Fibroblast of lung (primary cell): Measurements from ENCODE around the gene EVX1. TPM values are rescaled to one million over a fixed set of nuclear protein-coding genes. Genes with fewer than 3 reads are reported as not detected.
A peak's percentile ranks its signal among the peaks of the same experiment; 100 is the strongest.

Source experiments
- DNase-seq, 2 donors: peaks; one replicate each; pipeline versions ENCODE4 v3.0.0 to v3.0.0-alpha.2; 2010; ENCODE audit warnings: low read depth in 2 of 2
- H2AFZ ChIP-seq: 2 replicates; pipeline ENCODE4 v1.5.1; 2012; ENCODE audit warnings: low read length, control low read depth, inconsistent platforms
- H3K27ac ChIP-seq: 2 replicates; pipeline ENCODE4 v1.5.1; 2011; ENCODE audit warnings: low read length, control low read depth; ENCODE audit not compliant: insufficient read depth
- H3K27me3 ChIP-seq: 2 replicates; pipeline ENCODE4 v1.5.1; 2011; ENCODE audit warnings: mild to moderate bottlenecking, low read length; ENCODE audit not compliant: control insufficient read depth, insufficient read depth
- H3K36me3 ChIP-seq: 2 replicates; pipeline ENCODE4 v1.5.1; 2011; ENCODE audit warnings: low read length; ENCODE audit not compliant: control insufficient read depth, insufficient read depth
- H3K4me1 ChIP-seq: 2 replicates; pipeline ENCODE4 v1.5.1; 2011; ENCODE audit warnings: low read length; ENCODE audit not compliant: control insufficient read depth, insufficient read depth; ENCODE audit errors: extremely low read depth
- H3K4me2 ChIP-seq: 2 replicates; pipeline ENCODE4 v1.5.1; 2011; ENCODE audit warnings: low read length, control low read depth; ENCODE audit not compliant: insufficient read depth; ENCODE audit errors: extremely low read depth
- H3K4me3 ChIP-seq, 4 experiments: fragments of 200-600 bp in 1 of 4; sonication (generic) in 1 of 4; replicated peaks in 1 of 4; 2 replicates each; pipeline ENCODE4 v1.5.1; 2011 to 2016; ENCODE audit warnings: low read length in 4 of 4, low read depth in 3 of 4, mild to moderate bottlenecking in 3 of 4, control low read depth in 2 of 4, inconsistent platforms in 1 of 4, mixed read lengths in 1 of 4; ENCODE audit not compliant: insufficient read depth in 1 of 4; ENCODE audit errors: control extremely low read depth in 1 of 4
- H3K79me2 ChIP-seq: 2 replicates; pipeline ENCODE4 v1.5.1; 2012; ENCODE audit warnings: mild to moderate bottlenecking, low read length, inconsistent platforms; ENCODE audit not compliant: control insufficient read depth, insufficient read depth
- H3K9ac ChIP-seq: 2 replicates; pipeline ENCODE4 v1.5.1; 2011; ENCODE audit warnings: mild to moderate bottlenecking, low read length, control low read depth; ENCODE audit not compliant: insufficient read depth
- H3K9me3 ChIP-seq: 2 replicates; pipeline ENCODE4 v1.5.1; 2012; ENCODE audit warnings: low read depth, low read length; ENCODE audit not compliant: control insufficient read depth, insufficient read depth
- H4K20me1 ChIP-seq: 2 replicates; pipeline ENCODE4 v1.5.1; 2011; ENCODE audit warnings: low read length; ENCODE audit not compliant: control insufficient read depth, insufficient read depth; ENCODE audit errors: extremely low read depth
- EZH2 ChIP-seq: IDR thresholded peaks from 2 replicates; pipeline ENCODE4 v1.5.1; 2012; ENCODE audit warnings: low read length, control low read depth, mild to moderate bottlenecking; ENCODE audit errors: missing control alignments
- polyA plus RNA-seq, 2 donors: library from polyadenylated mRNA; depleted of rRNA in 1 of 2; stranded (reverse) in 1 of 2; unstranded in 1 of 2; fragments of >200 nt; gene quantifications; 2 replicates each; pipeline ENCODE4 v1.2.1, GENCODE V29; 2011 to 2012; ENCODE audit warnings: missing spikeins in 1 of 2
- total RNA-seq: library from RNA; depleted of rRNA; stranded (reverse); fragments of >200 nt; gene quantifications from 2 replicates; pipeline ENCODE4 v1.2.1, GENCODE V29; 2014
- TF ChIP-seq, protein P1 (sequence below), 2 donors: IDR thresholded peaks in 1 of 2; conservative IDR thresholded peaks in 1 of 2; 1 replicate in 1 of 2; 2 replicates in 1 of 2; pipeline ENCODE4 v1.5.1; 2011 to 2012; ENCODE audit warnings: low read length in 2 of 2, control low read depth in 1 of 2, inconsistent platforms in 1 of 2, low read depth in 1 of 2, mild to moderate bottlenecking in 1 of 2

Gene EVX1
- total and polyA plus RNA-seq, 2 donors (not counting 1 experiment from before 2014, with no cell fraction given) = not detected

DNA sequence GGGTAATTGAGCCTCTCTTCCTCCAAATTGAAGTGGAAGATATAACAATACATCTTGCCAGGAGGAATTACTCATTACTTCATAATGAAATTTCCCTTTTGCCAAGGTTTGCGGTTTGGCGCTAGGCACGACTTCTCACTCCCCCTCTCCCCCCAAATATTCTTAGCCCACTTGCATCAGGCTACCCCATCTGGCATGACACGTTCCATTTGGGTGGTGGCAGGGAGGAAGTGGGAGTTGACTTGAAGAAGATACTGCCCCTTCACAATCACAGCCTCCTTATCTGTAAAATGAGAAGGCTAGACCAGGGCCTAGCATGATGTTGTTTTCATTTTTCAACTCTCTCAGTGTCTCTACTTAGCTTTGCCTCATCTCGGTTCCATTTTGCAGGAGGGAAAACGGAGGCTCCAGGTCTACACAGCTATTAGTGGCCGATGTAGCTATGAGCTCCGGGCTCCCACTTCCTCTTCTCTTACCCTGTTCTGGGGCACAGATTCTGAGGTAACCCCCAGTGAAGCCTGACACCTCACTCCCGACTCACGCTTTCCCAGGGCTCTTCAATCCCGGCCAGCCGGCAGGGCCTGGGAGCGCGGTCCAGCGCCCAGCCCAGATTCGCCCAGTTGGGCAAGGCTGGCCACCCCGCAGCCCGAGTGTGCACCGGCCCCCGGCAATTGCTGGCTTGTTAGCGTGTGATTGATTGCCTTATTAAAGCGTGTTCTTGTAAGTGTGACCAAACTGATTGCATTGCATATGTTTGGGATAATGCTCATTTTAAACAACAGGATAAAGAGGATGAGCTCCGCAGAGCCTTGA lies 6.5 kb downstream of the EVX1 start:
- no peak overlapping the region for H2AFZ ChIP-seq
- no peaks in the 10 kb centered on the region for H3K36me3 ChIP-seq
- DNase-seq = peak in 1 of 2 donors; percentile 46

DNA sequence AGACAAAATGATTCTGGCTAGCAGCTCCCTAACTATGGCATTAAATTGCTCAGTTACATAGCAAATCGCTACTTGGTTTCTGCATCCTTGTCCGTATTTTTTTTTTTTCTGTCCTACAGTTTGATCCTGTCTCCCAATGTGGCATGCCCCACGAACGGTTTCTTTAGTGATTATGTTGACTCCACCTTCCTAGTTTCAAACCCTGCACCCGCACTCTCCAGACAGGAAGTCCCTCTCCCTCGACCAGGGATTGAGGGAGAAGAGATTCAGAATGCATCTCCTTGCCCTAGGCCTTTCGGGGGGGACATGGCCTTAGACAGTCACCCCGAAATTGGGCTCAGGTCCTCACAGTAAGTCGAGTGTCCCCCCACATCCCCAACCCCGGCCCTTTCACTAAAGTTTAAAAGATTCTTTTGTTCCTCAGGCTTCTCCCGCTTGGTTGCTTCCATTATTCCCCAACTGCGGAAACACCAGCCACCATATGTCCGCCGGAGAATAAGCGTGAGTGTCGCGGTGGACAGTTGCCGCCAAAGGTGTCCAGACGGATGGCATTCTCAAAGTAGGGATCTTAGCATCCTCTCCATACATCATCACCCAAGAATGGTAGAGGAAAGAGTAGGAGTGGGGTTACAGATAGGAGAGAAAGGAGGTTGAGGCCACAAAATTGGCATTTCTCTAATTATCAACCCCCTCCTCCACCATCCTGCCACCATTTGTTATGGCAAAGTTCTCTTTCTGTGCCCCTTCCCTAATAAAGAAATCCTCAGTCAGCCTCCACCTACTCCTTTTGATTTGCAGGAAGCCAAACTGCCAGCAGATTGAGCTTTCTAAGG lies 7.3 kb downstream of the EVX1 start:
- H3K9ac ChIP-seq = no peak overlapping the region

More for the DNA sequence above, 6.5 kb downstream of the EVX1 start:
- Histone ChIP-seq H3K79me2 (no peaks in the 10 kb centered on the region), H3K9me3 (no peaks in the 10 kb centered on the region), H3K27ac (no peak overlapping the region), H4K20me1 (no peaks in the 10 kb centered on the region), H3K4me1 (no peaks in the 10 kb centered on the region), H3K4me2 (no peak overlapping the region), H3K27me3 (peaks cover 95% of the 10 kb centered on the region), H3K4me3 (no peak overlapping the region), H3K9ac (no peak overlapping the region)
- no peak for TF ChIP-seq EZH2
- TF ChIP-seq, protein P1, sequence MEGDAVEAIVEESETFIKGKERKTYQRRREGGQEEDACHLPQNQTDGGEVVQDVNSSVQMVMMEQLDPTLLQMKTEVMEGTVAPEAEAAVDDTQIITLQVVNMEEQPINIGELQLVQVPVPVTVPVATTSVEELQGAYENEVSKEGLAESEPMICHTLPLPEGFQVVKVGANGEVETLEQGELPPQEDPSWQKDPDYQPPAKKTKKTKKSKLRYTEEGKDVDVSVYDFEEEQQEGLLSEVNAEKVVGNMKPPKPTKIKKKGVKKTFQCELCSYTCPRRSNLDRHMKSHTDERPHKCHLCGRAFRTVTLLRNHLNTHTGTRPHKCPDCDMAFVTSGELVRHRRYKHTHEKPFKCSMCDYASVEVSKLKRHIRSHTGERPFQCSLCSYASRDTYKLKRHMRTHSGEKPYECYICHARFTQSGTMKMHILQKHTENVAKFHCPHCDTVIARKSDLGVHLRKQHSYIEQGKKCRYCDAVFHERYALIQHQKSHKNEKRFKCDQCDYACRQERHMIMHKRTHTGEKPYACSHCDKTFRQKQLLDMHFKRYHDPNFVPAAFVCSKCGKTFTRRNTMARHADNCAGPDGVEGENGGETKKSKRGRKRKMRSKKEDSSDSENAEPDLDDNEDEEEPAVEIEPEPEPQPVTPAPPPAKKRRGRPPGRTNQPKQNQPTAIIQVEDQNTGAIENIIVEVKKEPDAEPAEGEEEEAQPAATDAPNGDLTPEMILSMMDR (conservative IDR thresholded peaks at IDR 0.05 in 1 of 2, IDR thresholded peaks at IDR 0.05 in 1 of 2; ENCODE audit: low read depth in 1 of 2, low read length in 2 of 2) = no peak

More for the DNA sequence above, 7.3 kb downstream of the EVX1 start:
- no peaks in the 10 kb centered on the region for H3K9me3 ChIP-seq
- peak; percentile 74 for TF ChIP-seq EZH2
- TF ChIP-seq, protein P1 (conservative IDR thresholded peaks at IDR 0.05 in 1 of 2, IDR thresholded peaks at IDR 0.05 in 1 of 2; ENCODE audit: low read depth in 1 of 2, low read length in 2 of 2) = no peak
- no peaks in the 10 kb centered on the region for H3K79me2 ChIP-seq
- no peak overlapping the region for H3K4me3 ChIP-seq
- H2AFZ ChIP-seq = no peak overlapping the region
- DNase-seq = no peak
- no peaks in the 10 kb centered on the region for H4K20me1 ChIP-seq
- no peak overlapping the region for H3K4me2 ChIP-seq
- peaks cover 90% of the 10 kb centered on the region for H3K27me3 ChIP-seq
- no peaks in the 10 kb centered on the region for H3K4me1 ChIP-seq
- no peak overlapping the region for H3K27ac ChIP-seq
- H3K36me3 ChIP-seq = no peaks in the 10 kb centered on the region
